Measurements from ENCODE around the gene RASSF5.
A peak's percentile ranks its signal among the peaks of the same experiment; 100 is the strongest.

RASSF5 gene

DNA sequence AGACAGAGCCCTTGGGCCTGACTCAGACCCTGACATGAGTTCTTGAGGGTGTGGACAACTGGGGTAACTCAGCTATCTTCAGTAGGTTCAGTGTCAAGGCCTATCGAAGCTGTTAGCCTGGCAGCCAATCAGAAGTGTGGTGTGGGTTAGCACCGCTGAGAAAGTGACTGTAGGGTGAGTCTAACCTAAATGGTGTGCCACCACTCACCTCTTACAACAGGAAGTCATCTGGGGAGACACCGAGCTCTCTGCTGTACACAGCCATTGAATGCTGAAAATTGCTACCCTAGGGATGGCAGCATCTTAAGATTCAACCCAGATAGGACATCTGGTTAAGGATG, 44.6 kb downstream of the RASSF5 start:
- DNase-seq: no peak

DNA sequence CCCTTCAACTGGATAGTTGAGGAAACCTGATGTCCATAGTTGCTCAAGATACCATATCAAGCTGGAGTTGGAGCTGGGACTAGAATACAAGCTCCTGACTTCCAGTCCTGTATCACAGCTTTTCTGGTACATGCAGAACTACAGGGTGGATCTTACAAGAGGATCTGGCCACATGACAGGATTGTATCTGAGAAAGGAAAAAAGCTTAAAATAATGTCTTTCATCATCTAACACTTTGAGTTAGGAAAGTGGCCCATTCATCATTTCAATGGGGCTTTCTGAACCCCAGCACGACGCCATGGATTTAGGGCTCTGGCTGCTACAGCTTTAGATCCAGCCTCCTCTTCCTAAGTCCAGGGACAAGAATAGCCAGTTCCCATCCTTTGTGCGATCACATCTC, 46.9 kb downstream of the RASSF5 start:
- no peak for DNase-seq

DNA sequence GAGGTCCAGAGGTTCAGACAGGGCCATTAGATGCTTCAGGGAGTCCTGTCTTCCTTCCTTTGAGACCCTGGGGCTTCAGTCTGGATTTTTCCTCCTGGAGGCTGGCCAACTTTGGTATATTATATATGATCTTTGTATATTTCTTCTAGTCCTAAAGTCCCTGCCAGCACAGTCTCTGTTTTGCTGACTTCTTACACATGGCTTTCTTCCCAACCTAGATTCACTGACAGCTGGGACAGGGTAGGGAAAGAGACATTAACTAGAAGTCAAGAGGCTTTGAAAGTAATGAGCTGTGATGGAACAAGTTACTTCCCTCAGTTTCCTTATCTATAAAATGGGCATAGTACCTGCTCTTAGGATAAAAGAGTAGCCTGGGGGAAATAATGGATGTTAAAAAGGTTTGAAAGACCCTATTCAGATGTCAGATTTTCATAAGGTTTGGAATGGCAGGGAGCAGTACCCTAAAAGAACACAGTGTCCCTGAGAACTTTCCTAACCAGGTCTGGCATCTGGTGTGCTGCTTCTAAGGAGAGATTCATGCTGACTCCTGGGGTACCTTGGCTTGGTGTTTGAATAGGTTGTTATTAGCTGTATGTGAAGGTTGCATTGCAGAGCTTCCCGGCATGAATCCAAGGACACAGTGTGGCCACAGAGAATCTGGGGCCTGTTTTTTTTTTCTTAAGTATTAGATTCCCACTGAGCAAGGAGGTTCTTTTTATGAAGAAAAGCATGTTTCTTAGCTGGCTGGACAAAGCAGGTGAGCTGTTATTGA, 47.6 kb downstream of the RASSF5 start:
- no peak for DNase-seq

DNA sequence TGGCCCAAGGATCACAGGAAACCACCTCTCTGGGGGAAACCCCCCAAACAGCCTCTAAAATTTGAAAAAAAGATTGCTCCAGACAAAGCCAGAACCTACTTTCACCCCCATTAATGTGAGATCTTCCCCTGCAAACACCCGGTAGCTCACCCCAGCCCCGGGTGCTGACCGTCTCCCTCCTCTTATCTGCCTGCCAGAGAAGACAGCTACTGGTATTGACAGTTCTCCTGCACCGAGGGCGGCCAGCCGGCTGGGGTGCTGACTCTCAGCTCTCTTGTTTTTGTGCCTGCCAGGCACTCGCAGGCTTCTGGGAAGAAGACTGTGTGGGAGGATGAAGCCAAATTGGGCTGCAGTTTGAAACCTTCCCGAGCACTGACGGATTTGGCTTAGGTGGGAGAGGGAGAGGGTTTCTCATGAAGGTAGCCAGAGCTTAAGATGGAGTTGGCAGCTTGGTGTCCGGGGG, 48.2 kb downstream of the RASSF5 start:
- no peak for DNase-seq

DNA sequence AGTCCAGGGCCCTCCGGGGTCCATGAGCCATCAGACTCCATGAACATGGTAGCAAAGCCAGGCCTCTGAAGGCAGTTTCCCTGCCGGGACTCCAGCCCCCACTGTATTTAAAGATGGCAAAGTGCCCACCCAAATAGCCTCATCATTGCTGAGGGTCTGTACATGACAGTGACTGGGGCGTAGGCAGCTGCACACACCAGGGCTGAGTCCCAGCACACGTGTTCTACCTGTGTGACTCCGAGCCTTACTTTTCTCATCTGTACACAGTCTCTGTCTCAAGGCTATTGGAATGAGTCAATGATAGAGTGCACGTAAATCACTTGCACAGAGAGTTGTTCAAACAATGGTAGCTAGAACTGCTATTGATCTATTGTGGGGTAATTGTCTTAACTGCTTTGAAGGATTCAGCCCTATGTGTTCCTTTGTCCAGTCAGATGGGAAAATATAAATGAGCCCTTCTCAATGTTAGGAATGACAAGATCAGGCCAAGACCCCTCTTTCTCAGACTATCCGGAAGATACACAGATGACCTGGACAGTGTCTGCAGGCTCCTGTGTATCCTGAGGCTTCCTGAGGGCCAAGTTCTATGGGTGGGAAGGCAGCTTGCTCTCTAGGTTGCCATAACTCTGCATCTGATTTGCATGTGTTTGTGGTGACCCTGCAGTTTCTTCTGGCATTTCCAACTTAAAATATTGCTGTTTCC, 48.9 kb downstream of the RASSF5 start:
- no peak for DNase-seq

DNA sequence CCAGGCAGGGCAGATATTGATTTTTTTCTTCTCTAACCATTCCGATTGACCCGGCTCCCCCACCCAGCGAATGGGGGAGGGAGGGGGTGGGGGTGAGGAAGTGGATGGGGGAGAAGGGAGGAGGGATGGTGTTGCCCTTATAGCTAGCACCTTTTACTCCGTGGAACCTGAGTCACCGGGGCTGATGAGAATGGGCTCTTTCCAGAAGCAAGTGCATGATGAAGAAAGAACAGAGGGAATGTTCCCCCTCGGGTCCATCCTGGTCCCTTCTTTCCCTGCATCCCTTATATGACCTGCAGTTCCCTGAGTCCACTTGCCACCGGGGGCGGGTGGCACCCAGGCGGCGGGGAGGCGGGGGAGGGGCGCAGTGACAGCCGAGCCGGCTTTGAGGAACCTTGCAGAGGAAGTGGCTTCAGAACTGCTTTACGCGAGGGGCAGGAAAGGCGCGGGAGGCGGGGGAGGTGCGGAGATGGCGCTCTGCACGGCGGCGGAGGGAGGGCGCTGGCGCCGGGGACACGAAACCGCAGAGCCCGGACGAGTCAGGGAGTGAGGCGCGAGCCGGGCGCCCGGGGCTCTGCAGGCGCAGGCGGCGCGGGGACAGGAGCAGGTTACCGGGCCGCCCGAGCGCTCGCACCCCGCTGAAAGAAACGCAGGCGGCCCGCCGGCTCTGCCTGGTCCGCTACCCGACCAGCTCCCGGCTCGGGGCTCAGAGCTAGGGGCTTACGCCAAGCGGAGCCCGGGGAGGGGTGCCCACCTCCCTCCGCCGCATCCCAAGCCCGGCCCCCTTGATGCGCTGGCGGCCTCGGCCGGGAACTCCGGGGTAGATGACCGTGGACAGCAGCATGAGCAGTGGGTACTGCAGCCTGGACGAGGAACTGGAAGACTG, 49.7 kb downstream of the RASSF5 start:
- DNase-seq: peak; percentile 20

DNA sequence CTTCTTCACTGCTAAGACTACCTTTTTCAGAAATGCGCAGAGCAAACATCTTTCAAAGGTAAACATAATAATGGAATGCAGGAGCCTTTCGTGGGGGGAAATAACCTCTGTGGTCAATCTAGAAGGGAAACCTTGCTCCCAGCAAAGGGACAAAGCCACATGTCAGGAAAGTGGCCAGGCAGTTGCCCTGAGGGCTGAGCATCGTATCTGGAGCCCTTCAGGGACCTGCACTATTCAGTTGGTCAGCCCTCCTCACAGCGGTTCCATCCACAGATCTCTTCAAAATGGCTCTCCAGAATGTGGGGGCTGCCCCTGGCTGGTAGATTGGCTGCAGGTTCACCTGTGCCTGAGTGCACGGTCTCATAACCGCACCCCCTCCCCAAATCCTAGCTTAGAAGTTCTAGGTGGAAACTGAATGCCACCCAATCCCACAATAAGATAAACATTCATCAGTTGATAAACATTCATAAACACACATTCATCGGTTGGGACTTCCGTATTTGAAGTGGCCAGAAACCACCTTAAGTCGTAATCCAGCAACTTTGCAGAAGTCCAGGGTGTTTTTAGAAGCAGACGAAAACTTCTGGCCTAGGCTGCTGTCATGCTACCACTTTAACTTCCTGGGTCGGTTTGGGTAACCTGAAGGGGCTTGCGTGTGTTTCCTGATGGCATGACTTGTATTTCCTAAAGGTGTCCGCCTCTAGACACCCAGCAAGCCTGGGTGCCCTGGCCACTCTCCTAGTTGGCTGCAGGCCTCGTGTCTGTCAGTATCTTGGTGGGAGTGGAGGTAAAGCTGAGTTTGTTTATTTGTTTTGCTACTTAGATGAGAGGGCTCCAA, 50.5 kb downstream of the RASSF5 start:
- DNase-seq: no peak

DNA sequence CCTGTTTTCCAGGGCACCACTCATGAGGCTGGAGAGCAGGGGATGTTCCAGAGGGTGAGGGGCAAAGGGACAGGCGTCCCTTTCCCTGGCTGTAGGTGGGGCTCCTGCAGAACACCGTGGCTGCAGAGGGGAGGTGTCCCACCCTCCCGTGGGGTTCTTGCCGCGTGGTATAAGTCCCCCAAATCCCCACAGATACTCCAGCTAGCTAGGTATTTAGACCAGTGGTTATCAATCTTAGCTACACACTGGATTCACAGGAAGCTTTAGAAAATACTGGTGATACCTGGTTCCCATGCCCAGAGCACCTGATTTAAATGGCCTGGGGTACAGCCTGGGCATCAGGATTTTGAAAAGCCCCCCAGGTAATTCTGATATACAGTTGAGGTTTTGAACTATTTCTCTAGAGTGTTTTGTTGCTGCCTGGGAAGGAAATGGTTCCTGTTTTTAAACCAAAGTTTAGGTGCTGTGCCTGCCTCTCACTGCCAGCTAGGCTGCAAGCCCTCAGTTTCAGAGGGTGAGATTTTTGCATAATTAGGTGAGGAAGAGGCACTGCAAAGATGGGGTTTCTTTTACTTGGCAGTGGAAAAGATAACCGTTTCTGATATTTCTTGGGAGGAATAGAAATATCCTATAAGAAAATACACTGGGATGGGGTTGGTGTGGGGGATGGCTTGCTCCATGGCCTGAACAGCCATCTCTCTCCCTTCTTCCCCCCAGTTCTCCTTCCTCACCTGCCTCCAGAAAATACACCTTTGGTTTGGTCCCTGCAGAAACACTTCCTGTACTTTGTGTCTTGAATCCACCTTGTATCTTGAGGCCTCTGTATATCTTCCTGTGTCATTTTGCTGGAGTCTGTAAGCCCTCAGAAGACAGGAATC, 51.7 kb downstream of the RASSF5 start:
- no peak for DNase-seq

DNA sequence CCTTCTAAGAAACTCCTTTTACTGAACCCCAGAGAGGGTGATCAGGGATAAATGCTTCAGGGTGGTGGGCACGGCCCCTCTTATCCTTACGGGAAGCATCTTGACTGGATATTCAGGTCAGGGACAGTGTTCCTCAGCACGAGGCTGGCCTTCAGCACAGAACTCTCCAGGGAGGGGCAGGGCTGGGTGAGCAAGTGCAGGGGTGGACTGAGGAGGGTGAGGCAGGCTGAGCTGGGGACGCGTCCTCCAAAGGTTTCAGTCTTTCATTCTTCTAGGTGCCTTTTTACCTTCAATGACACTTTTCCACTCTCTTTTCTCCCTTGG, 52.3 kb downstream of the RASSF5 start:
- no peak for DNase-seq

DNA sequence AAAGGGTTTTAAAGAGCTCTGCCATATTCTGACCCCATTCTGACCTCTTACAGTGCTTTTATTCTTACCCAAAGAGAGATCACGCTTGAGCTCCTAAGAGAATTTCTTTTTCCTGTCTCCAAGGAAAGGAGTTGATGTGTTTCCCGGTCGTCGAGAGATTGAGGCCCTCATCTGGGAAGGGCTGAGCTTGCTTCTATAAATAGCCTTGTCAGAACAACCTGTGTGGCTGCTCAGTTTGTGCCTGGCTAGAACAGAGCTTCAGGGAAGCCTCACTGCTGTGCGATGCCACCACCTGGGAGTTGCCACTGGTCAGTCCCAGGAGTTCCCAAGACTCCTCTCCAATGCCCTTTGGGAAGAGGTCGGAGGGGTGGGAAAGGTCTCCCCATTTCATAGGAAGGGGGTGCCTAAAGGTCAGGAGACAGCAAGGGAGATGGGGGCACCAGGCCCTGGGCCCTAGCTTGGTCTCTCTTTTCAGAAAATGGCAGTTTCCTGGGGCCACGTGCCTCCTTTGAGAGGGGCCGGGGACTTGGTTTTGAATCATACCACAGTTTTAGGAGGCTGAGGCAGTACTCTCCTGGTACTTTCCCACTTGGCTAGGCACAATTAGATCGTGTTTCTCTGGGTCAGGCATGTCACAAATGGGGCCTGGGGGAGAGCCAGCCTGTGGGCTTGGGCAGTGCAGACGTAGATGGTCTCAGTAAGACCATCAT, 52.8 kb downstream of the RASSF5 start:
- no peak for DNase-seq

DNA sequence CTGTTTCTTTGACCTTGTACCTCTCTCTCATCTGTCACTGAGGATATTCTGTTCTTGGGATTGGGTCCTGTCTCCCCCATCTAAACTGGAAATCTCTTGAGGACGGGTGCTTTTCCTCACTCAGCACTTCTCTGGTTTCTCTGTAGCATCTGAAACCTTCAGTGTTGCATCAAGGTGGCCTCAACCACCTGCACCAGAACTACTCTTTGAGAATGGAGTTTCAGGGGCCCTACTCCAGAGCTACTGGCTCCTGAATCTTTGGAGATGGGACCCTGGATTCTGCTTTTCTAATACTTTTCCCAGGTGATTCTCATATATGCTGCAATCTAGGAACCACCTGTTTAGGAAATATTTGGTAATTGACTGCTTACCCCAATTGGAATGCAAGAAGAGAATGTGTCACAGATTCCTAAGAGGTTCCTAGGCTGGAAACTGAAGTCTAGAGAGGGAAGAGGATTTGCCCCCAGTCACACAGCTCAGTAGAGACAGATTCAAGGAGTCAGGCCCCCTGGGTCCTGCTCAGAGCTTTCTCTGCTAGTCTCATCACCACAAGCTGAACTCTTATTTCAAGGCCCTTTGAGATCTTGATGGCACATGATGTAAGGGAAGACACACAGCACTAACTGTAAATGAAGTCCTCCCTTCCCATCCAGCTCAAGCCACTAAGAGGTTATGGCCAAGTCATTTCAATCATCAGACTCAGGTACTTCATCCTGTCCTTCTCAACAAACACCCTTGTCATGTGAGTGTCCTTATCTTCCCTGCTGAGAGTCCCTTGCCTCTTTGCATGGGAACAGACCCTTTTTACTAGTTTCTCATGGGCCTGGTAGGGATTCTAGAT, 56.3 kb downstream of the RASSF5 start:
- no peak for DNase-seq

DNA sequence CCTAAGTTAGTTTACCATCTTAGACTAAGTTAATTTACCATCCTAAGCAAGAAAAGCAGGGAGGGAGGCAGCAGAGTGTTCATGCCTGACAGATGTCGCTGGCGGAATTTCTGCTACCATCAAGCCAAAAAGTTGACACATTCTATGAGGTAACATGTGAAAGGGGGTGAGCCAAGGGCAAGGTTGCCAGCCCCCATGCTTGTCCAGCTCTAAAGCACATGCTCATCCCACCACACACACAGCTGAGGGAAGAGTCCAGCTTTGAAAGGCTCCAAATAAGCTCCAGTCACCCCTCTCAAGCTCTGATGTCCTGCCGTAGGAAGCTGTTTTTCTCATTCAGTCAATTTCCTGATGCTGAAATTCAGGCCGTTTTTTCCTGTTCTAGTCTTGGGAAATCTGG, 58.7 kb downstream of the RASSF5 start:
- DNase-seq: no peak

DNA sequence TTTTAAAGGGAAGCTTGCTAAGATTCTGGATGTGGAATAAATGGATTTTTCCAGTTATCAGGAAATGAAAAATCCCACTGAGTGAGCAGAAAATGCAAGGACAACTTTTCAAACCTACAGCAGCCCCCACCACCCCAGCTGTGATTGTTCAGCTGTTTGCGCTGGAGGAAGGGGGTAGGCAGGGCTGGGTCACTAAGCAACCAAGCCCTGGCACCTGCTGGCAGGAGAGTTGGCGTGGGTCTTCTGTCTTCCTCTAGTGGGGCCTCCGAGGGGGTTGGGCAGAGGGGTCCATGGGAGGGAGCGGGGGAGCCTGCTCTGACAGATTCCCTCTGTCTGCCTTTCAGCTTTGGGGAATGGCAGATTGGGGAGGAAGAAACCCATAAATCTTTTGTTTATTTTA, 59.7 kb downstream of the RASSF5 start:
- no peak for DNase-seq

DNA sequence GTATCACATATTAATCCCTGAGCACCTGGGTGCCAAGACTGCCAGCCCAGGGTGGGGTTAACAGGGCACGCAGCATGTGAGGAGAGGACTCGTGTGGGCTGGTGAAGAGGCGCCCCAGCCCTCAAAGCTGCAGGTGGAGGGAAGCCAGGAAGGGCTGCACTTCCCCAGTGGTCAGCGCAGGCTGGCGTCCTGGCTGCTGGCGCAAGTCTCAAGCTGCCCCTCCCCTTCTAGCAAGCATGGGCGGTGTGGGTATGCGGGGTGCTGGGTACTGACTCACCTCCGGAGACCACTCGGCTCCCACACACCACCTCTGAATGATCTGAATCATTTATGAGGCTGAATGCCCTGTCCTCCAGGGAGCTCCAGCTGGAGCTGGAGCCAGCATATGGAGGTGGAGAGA, 60.9 kb downstream of the RASSF5 start:
- no peak for DNase-seq

DNA sequence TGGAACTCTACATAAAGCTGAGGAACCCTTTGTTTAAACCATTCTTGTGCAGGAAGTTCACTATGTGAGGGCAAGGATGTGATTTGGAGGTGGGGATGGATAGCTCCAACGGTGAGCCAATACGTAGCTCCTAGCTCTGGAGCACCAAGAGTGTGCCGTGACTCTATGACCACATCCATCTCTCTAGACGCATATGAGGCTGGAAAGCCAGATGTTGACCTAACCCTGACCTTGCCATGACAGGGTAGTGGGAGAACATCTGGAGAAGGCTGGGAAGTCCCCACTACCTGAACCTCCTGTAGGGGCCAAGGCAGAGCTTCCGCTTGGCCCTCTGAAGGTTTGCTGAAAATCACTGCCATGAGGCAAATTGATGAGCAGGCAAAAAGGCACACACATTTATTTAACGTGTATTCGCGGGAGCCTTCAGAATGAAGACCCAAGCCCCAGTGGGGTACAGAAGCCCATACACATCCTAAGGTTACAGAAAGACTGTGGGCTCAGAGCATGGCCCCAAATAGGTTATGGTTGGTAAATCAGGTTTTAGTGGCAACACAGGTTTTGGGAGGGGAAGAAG, 61.5 kb downstream of the RASSF5 start:
- DNase-seq: no peak

DNA sequence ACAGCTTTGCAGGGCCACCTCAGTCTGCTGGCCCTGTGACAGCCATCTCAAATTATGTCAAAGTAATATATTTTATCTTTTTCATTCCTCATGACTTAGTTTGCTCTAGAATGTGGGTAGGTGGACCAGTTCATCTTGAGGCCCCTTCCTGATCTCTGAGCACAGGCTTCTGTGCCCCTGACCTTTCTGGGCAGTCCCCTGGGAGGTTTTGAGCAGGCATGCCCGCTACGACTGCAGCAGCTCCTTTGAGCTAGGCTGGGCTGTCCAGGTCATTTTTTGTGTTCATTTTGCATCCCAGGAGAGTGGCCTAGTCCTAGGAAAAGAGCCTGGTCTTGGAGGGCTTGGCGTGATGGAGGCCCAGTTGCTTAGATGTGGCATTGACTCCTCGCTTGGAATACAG, 62.2 kb downstream of the RASSF5 start:
- no peak for DNase-seq

DNA sequence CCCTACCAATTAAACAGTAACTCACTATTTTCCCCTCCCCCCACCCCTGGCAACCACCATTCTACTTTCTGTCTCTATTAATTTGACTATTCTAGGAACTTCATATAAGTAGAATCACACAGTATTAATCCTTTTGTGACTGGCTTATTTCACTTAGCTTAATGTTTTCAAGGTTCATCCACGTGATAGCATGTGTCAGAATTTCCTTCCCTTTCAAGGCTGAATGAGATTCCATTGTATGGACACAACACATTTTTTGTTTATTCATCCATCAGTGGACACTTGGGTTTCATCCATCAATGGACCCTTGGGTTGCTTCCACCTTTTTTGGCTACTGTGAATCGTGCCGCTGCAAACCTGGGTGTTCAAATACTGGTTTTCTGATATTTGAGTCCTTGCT, 63.2 kb downstream of the RASSF5 start:
- no peak for DNase-seq

DNA sequence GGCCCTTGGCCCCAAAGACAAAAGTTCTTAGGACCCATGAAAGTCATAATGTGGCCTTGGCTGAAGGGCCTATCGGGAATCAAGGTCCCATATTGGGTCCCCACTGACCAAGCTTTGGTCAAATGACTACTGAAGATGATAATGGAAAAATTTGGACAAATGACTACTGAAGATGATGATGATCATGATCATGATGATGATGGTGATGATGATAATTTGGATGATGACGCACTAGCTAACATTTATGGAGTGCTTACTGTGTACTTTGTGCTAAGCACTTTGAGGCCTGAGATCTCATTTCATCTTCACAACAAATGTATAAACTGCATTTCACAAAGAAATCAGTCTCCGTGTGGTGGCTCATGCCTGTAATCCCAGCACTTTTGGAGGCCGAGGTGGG, 65.5 kb downstream of the RASSF5 start:
- DNase-seq: no peak

DNA sequence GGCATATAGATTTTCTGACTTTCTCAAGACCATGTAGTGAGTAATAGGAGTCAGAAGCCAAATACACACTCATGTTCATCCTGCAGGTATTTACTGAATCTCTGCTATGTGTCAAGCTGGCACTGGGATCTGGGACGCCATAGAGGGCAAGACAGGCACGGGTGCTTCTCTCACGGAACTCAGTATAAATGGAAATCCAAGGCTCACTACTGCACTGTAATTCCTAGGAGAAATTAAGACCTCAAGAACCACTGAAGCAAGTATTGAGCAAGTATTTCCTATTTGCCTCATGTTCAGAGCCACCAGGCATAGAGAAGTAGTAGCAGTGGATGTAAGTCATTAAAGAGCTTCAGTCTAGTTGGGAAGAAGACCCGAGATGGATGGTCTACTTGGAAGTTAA, 66.0 kb downstream of the RASSF5 start:
- no peak for DNase-seq

DNA sequence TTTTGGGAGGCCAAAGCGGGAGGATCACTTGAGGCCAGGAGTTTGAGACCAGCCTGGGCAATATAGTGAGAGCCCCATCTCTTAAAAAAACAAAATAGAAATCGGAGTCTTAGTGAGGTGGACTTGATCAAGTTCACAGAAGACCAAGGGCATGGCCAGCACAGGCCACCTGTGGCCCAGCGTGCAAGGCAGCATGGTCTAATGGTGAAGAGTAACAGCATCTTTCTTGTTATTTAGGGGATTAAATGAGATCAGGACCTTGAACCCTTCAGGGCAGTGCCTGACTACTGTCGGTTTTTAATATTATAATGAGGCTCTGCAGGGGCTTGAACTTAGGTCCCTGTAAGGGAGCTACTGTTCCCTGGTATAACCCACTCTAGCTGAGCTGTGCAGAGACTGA, 66.4 kb downstream of the RASSF5 start:
- DNase-seq: no peak

Data from NCI-H1694 treated with DMSO at 0.1 percent for 48 hours (cell line).